GM12874 (cell line): ENCODE results near the gene KCNMB3.

Source experiments
- TF ChIP-seq, protein P1 (sequence below): IDR thresholded peaks from 2 replicates; pipeline ENCODE4 v1.5.1; 2011; ENCODE audit warnings: low read depth, mild to moderate bottlenecking, control low read depth, low read length, moderate library complexity; ENCODE audit not compliant: insufficient read depth

Gene KCNMB3

DNA sequence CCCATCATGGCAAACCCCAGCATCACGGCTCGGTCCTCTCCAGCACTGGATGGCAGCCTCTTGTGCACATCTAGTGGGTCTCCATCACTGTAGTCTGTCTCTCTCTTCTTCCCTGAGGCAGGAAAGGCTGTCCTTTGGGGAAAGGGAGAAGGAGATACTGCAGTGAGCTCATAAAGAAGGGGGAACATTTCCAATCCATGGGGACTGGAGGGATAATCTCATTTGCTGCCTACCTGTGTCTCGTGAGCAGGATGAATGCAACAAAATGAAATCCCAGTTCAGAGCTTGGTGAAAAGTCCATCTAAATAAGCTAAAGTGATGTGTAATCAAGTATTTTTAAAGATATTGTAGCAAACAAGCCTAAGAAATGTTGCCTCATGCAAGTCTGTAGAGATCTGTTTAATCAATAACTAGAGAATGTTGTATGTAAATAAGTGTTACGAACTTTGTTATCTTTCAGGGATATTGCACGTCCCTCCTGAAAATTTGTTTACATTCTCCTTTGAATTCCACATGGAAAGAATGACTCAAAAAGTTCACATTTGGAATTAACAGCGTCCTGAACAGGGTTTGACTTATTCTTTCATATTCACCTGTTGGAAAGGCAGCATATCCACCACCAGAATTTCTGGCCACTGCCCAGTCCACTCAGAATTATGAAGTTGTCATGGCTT lies at the start of gene KCNMB3:
Gene KCNMB3 (minus strand): TSS at position 312 of the 674 bp plus-strand sequence. CDS start 124 bp downstream, at position 188.
- TF ChIP-seq, protein P1, sequence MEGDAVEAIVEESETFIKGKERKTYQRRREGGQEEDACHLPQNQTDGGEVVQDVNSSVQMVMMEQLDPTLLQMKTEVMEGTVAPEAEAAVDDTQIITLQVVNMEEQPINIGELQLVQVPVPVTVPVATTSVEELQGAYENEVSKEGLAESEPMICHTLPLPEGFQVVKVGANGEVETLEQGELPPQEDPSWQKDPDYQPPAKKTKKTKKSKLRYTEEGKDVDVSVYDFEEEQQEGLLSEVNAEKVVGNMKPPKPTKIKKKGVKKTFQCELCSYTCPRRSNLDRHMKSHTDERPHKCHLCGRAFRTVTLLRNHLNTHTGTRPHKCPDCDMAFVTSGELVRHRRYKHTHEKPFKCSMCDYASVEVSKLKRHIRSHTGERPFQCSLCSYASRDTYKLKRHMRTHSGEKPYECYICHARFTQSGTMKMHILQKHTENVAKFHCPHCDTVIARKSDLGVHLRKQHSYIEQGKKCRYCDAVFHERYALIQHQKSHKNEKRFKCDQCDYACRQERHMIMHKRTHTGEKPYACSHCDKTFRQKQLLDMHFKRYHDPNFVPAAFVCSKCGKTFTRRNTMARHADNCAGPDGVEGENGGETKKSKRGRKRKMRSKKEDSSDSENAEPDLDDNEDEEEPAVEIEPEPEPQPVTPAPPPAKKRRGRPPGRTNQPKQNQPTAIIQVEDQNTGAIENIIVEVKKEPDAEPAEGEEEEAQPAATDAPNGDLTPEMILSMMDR = no peak

DNA sequence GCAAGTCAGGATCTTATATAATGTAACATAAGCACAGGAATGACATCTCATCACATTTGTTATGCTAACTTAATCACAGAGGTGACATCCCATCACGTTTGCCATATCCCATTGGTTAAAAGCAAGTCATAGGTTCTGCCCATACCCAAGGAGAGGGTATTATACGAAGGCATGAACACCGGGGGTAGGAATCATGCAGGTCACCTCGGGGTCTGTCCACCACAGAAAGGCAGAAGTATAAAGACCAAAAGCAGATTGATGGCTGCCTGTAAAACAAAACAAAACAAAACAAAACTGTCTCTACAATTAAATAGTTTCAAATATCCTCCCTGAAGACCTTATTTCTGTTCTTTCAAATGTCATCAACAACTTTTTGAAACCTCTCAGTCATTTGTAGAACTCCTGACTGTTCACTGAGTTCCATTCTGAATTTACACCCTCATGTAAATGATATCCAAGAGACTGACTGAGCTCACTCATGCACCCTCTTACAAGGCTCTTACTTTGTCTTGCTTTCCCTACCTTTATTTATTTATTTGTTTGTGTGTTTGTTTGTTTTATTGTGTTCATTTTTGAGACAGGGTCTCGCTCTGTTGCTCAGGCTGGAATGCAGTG lies 49.2 kb upstream of the KCNMB3 start:
- TF ChIP-seq, protein P1 = no peak

DNA sequence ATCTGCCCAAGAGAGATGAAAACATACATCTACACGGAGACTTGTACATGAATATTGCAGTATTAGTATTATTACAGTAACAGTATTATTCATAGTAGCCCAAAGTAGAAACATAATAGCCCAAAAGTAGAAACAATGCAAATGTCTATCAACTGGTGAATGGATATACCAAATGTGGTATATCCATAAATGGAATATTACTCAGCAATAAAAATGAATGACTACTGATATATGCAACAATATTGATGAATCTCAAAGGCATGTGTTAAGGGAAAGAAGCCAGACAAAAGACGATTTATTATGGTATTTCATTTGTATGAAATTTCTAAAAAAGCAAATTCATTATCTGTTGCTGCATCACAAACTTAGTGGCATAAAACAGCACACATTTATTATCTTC lies 48.4 kb upstream of the KCNMB3 start:
- TF ChIP-seq, protein P1 = no peak

DNA sequence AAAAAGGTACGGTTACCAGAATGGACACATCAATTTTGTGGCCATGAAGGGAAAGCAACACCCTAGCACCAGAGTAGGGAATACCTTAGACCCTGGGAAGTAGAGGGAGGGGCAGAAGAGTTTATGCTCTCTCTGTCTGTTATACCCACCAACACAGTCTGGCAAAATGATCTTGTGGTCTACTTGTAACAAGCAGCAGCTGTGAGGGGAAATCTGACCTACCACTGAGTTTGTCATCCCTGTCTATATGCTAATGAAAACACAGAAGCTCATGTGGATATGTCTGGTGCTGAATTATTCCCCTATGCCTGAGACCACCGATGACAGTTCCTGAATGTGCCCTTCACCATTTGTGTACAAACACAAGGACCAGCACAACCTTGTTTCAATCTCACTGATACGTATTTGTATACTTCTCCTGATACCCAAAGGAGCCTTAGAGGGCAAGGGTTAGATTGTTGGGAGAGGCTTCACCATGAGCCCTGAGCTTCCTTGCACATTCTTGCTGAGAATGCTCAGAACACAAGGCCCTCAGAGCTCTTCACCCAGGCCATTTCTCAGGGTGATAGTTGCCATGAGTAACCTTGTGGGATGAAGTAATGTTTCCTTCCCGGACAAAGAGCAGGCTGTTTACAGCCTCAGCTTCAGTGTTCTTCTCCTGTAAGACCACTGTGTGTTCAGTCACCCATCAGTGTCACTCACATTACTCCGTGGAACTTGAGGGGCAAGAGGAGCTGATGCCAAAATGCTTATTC lies 47.2 kb upstream of the KCNMB3 start:
- TF ChIP-seq, protein P1 = no peak

DNA sequence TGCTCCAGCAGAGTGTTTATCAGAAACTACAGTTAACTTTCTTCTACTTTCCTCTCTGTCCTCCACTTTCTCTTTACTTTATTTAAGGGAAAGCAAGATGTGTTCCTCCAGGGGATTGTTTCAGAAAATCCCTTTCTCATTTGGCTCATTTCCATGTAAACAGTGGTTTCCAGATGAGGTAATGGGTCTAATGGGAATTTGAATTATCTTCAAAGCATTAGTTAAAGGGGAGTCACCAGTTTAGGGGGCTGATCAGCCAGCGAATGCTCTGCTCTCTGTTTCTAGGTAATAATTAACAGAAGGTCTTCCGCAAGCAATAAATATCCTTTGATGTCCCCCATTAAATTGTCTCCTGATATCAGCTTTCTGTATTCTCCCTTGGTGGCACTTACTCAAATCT lies 41.5 kb upstream of the KCNMB3 start:
- TF ChIP-seq, protein P1 = no peak

DNA sequence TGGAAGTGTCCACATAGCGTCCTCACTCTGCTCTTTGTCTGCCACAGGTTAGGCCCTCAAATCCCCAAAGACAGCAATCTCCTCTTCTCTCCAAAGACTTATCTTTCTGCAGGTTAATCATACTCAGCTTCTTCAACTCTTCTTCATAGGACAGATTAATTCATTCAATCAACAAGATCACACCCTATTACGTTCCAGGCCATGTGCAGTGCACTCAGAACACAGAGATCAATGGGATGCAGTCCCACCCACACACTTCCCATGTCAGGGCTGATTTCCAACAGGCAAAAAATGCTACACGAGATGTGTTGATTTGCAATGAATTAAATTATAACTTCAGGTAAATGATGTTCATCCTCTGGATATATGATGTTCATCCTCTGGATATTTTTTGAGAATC lies 38.4 kb upstream of the KCNMB3 start:
- TF ChIP-seq, protein P1 = no peak

GRCh38 chr3:179288845-179289244 lies 37.9 kb upstream of the KCNMB3 start:
- TF ChIP-seq, protein P1 = no peak
